Measurements from ENCODE around the gene MROH2A.

MROH2A gene

GRCh38 chr2:233799087-233799665 is 21.0 kb downstream of the MROH2A start:
- no peak for DNase-seq (ENCODE audit: low spot score)

GRCh38 chr2:233799716-233800115 is 21.6 kb downstream of the MROH2A start:
- no peak for DNase-seq (ENCODE audit: low spot score)

- no peak for DNase-seq (ENCODE audit: low spot score)
These were observed 22.1 kb downstream of the MROH2A start for GRCh38 chr2:233800208-233800607.

GRCh38 chr2:233801357-233802131 is 23.4 kb downstream of the MROH2A start:
- DNase-seq (ENCODE audit: low spot score) = no peak

- DNase-seq (ENCODE audit: low spot score) = no peak
These were observed 24.1 kb downstream of the MROH2A start for GRCh38 chr2:233802132-233802815.

GRCh38 chr2:233803292-233803911 is 25.3 kb downstream of the MROH2A start:
- DNase-seq (ENCODE audit: low spot score) = no peak

GRCh38 chr2:233803994-233804393 is 25.9 kb downstream of the MROH2A start:
- no peak for DNase-seq (ENCODE audit: low spot score)

- DNase-seq (ENCODE audit: low spot score) = no peak
These were observed 29.2 kb downstream of the MROH2A start for GRCh38 chr2:233807215-233807865.

GRCh38 chr2:233807966-233808935 is 30.1 kb downstream of the MROH2A start:
- DNase-seq (ENCODE audit: low spot score) = no peak

- DNase-seq (ENCODE audit: low spot score) = no peak
These were observed 32.3 kb downstream of the MROH2A start for GRCh38 chr2:233810385-233810784.

- DNase-seq (ENCODE audit: low spot score) = no peak
These were observed 33.0 kb downstream of the MROH2A start for GRCh38 chr2:233811087-233811486.

- no peak for DNase-seq (ENCODE audit: low spot score)
These were observed 33.6 kb downstream of the MROH2A start for GRCh38 chr2:233811732-233812131.

GRCh38 chr2:233813236-233814055 is 35.3 kb downstream of the MROH2A start:
- no peak for DNase-seq (ENCODE audit: low spot score)

GRCh38 chr2:233814056-233814835 is 36.1 kb downstream of the MROH2A start:
- DNase-seq (ENCODE audit: low spot score) = no peak

GRCh38 chr2:233815861-233816260 is 37.7 kb downstream of the MROH2A start:
- no peak for DNase-seq (ENCODE audit: low spot score)

- DNase-seq (ENCODE audit: low spot score) = no peak
These were observed 38.2 kb downstream of the MROH2A start for GRCh38 chr2:233816334-233816733.

GRCh38 chr2:233816771-233817170 is 38.6 kb downstream of the MROH2A start:
- no peak for DNase-seq (ENCODE audit: low spot score)

GRCh38 chr2:233817361-233817911 is 39.3 kb downstream of the MROH2A start:
- DNase-seq (ENCODE audit: low spot score) = no peak
